GDM1 (cell line): ENCODE measurements around the gene SAPCD1.
A peak's percentile ranks its signal among the peaks of the same experiment; 100 is the strongest.

Experiments used
- DNase-seq: peaks from one replicate; lab custom pipeline; 2025; lab: John Stamatoyannopoulos, UW

SAPCD1 gene

GRCh38 chr6:31750411-31751022, 11.9 kb upstream of the SAPCD1 start:
- no peak for DNase-seq

- DNase-seq = no peak
Measured at GRCh38 chr6:31752739-31753319, 9.6 kb upstream of the SAPCD1 start.

GRCh38 chr6:31758281-31758680, 4.2 kb upstream of the SAPCD1 start:
- DNase-seq = no peak

GRCh38 chr6:31760790-31761189, 1.7 kb upstream of the SAPCD1 start:
- no peak for DNase-seq

GRCh38 chr6:31761343-31761742, 1.1 kb upstream of the SAPCD1 start:
- no peak for DNase-seq

- DNase-seq = no peak
Measured at GRCh38 chr6:31762878-31763618, 592 bp downstream of the SAPCD1 start.

GRCh38 chr6:31763619-31763940, 1.1 kb downstream of the SAPCD1 start:
- DNase-seq = no peak

GRCh38 chr6:31764198-31764597, 1.7 kb downstream of the SAPCD1 start:
- DNase-seq = no peak

GRCh38 chr6:31765559-31765909, 3.1 kb downstream of the SAPCD1 start:
- DNase-seq = no peak

GRCh38 chr6:31765910-31766794, 3.7 kb downstream of the SAPCD1 start:
- no peak for DNase-seq

- no peak for DNase-seq
Measured at GRCh38 chr6:31767096-31767645, 4.7 kb downstream of the SAPCD1 start.

- DNase-seq = no peak
Measured at GRCh38 chr6:31768363-31769257, 6.2 kb downstream of the SAPCD1 start.

- peak; percentile 85 for DNase-seq
Measured at GRCh38 chr6:31769684-31770371, 7.4 kb downstream of the SAPCD1 start.

GRCh38 chr6:31770860-31771259, 8.4 kb downstream of the SAPCD1 start:
- DNase-seq = no peak

- no peak for DNase-seq
Measured at GRCh38 chr6:31771992-31772358, 9.5 kb downstream of the SAPCD1 start.

- DNase-seq = no peak
Measured at GRCh38 chr6:31775184-31775583, 12.7 kb downstream of the SAPCD1 start.

GRCh38 chr6:31775633-31776484, 13.4 kb downstream of the SAPCD1 start:
- no peak for DNase-seq

- no peak for DNase-seq
Measured at GRCh38 chr6:31776485-31776988, 14.1 kb downstream of the SAPCD1 start.

GRCh38 chr6:31776989-31777666, 14.7 kb downstream of the SAPCD1 start, which contains the start of gene VWA7:
TSS of gene VWA7 (minus strand) at chr6:31777328. CDS start at chr6:31776779, 549 bp downstream.
- DNase-seq = peak; percentile 75
